ENCODE results near the gene CSF1R. TPM values are rescaled to one million over a fixed set of nuclear protein-coding genes. Genes with fewer than 3 reads are reported as not detected.

The CSF1R gene
- total RNA-seq, 1 donor from 2014 or later, result 15.2 TPM

GRCh38 chr5:150073677-150074076 lies 12.7 kb downstream of the CSF1R start:
- ATAC-seq (no peak), DNase-seq (ENCODE audit: low spot score) (no peak)

- DNase-seq (ENCODE audit: low spot score), result peak; percentile 34
- no peak for ATAC-seq
Observed at GRCh38 chr5:150073086-150073625, 13.2 kb downstream of the CSF1R start.

- ATAC-seq (no peak), DNase-seq (ENCODE audit: low spot score) (no peak)
Observed at GRCh38 chr5:150070821-150071220, 15.5 kb downstream of the CSF1R start.

GRCh38 chr5:150069672-150070627 lies 16.4 kb downstream of the CSF1R start:
- no peak for ATAC-seq

GRCh38 chr5:150068961-150069645 lies 17.3 kb downstream of the CSF1R start:
- ATAC-seq (no peak), DNase-seq (ENCODE audit: low spot score) (no peak)

More at GRCh38 chr5:150069672-150070627, 16.4 kb downstream of the CSF1R start:
- DNase-seq (ENCODE audit: low spot score), result no peak

- ATAC-seq (no peak), DNase-seq (ENCODE audit: low spot score) (no peak)
Observed at GRCh38 chr5:150068472-150068871, 17.9 kb downstream of the CSF1R start.

- DNase-seq (ENCODE audit: low spot score) (no peak), ATAC-seq (no peak)
Observed at GRCh38 chr5:150068071-150068470, 18.3 kb downstream of the CSF1R start.

GRCh38 chr5:150067405-150067960 lies 18.9 kb downstream of the CSF1R start:
- DNase-seq (ENCODE audit: low spot score), result no peak
- ATAC-seq, result no peak

GRCh38 chr5:150066901-150067396 lies 19.4 kb downstream of the CSF1R start:
- ATAC-seq, result no peak

GRCh38 chr5:150066436-150066835 lies 19.9 kb downstream of the CSF1R start:
- DNase-seq (ENCODE audit: low spot score) (no peak), ATAC-seq (no peak)

More at GRCh38 chr5:150066901-150067396, 19.4 kb downstream of the CSF1R start:
- no peak for DNase-seq (ENCODE audit: low spot score)

- DNase-seq (ENCODE audit: low spot score) (no peak), ATAC-seq (peak; percentile 35)
Observed at GRCh38 chr5:150065886-150066285, 20.5 kb downstream of the CSF1R start.

GRCh38 chr5:150065346-150065745 lies 21.0 kb downstream of the CSF1R start:
- peak; percentile 42 for ATAC-seq
- DNase-seq (ENCODE audit: low spot score), result no peak

- no peak for DNase-seq (ENCODE audit: low spot score)
- ATAC-seq, result no peak
Observed at GRCh38 chr5:150064681-150065220, 21.6 kb downstream of the CSF1R start.

GRCh38 chr5:150063638-150064037 lies 22.7 kb downstream of the CSF1R start:
- DNase-seq (ENCODE audit: low spot score) (no peak), ATAC-seq (no peak)

- DNase-seq (ENCODE audit: low spot score) (no peak), ATAC-seq (no peak)
Observed at GRCh38 chr5:150062216-150062922, 24.0 kb downstream of the CSF1R start.

- no peak for ATAC-seq
- DNase-seq (ENCODE audit: low spot score), result no peak
Observed at GRCh38 chr5:150061538-150061995, 24.8 kb downstream of the CSF1R start.

GRCh38 chr5:150060471-150060870 lies 25.9 kb downstream of the CSF1R start:
- no peak for DNase-seq (ENCODE audit: low spot score)

GRCh38 chr5:150059623-150060022 lies 26.7 kb downstream of the CSF1R start:
- DNase-seq (ENCODE audit: low spot score), result no peak

More at GRCh38 chr5:150060471-150060870, 25.9 kb downstream of the CSF1R start:
- no peak for ATAC-seq

GRCh38 chr5:150058480-150059126 lies 27.8 kb downstream of the CSF1R start:
- no peak for DNase-seq (ENCODE audit: low spot score)
- ATAC-seq, result peak; percentile 29

More at GRCh38 chr5:150059623-150060022, 26.7 kb downstream of the CSF1R start:
- no peak for ATAC-seq

All from left lobe of liver (tissue), 2 donors.